Activated T-cell treated with anti-CD3 and anti-CD28 coated beads, Interleukin-2, amount 50 U/mL, for 24 hours (primary cell): Measurements from ENCODE around the gene CNNM2.
"Not testable (repeated sequence)": the region's sequence is repeated elsewhere in the genome, so short reads cannot be mapped to it uniquely, and the experiment has no call there.

ENCODE experiments used
- DNase-seq: peaks from one replicate; pipeline ENCODE4 v3.0.0-alpha.2; 2020
- H3K27ac Mint-ChIP-seq: 2 replicates; pipeline ENCODE4 v1.8.0; 2020; ENCODE audit warnings: mild to moderate bottlenecking, mixed read lengths
- H3K27me3 Mint-ChIP-seq: 2 replicates; pipeline ENCODE4 v1.8.0; 2020; ENCODE audit warnings: mixed read lengths
- H3K36me3 Mint-ChIP-seq: 2 replicates; pipeline ENCODE4 v1.8.0; 2020; ENCODE audit warnings: low read depth, mixed read lengths
- H3K4me1 Mint-ChIP-seq: 2 replicates; pipeline ENCODE4 v1.8.0; 2020; ENCODE audit warnings: low read depth, mixed read lengths
- H3K4me3 Mint-ChIP-seq: 2 replicates; pipeline ENCODE4 v1.8.0; 2020; ENCODE audit warnings: mild to moderate bottlenecking, moderate library complexity, mixed read lengths
- H3K9me3 Mint-ChIP-seq: 2 replicates; pipeline ENCODE4 v1.8.0; 2020; ENCODE audit warnings: mixed read lengths

CNNM2 gene

GRCh38 chr10:102916173-102916572 is 1.9 kb upstream of the CNNM2 start:
- no peak overlapping the region for H3K27ac Mint-ChIP-seq
- no peaks in the 10 kb centered on the region for H3K9me3 Mint-ChIP-seq
- no peak for DNase-seq
- H3K4me1 Mint-ChIP-seq: peaks cover 35% of the 10 kb centered on the region
- H3K36me3 Mint-ChIP-seq: peaks cover 12% of the 10 kb centered on the region
- peak overlapping the region; percentile 92 for H3K4me3 Mint-ChIP-seq
- peaks cover 13% of the 10 kb centered on the region for H3K27me3 Mint-ChIP-seq

GRCh38 chr10:102917314-102917961 is 656 bp upstream of the CNNM2 start:
- Mint-ChIP-seq H3K9me3 (no peaks in the 10 kb centered on the region), H3K27me3 (peaks cover 9% of the 10 kb centered on the region), H3K27ac (peak overlapping the region; percentile 98), H3K36me3 (peaks cover 12% of the 10 kb centered on the region), H3K4me1 (peaks cover 48% of the 10 kb centered on the region), H3K4me3 (peak overlapping the region; percentile 92)
- peak; percentile 89 for DNase-seq

- peaks cover 12% of the 10 kb centered on the region for H3K36me3 Mint-ChIP-seq
- DNase-seq: peak; percentile 69
- H3K4me1 Mint-ChIP-seq: peaks cover 60% of the 10 kb centered on the region
- H3K27ac Mint-ChIP-seq: peak overlapping the region; percentile 98
- no peaks in the 10 kb centered on the region for H3K9me3 Mint-ChIP-seq
- peak overlapping the region; percentile 92 for H3K4me3 Mint-ChIP-seq
- H3K27me3 Mint-ChIP-seq: peaks cover 9% of the 10 kb centered on the region
Measured at GRCh38 chr10:102918817-102919245, 737 bp downstream of the CNNM2 start.

GRCh38 chr10:102919246-102919959 is 1.3 kb downstream of the CNNM2 start:
- Mint-ChIP-seq H3K4me3 (peak overlapping the region; percentile 92), H3K36me3 (peaks cover 12% of the 10 kb centered on the region), H3K4me1 (peaks cover 64% of the 10 kb centered on the region), H3K27ac (peak overlapping the region; percentile 48), H3K27me3 (peaks cover 9% of the 10 kb centered on the region), H3K9me3 (no peaks in the 10 kb centered on the region)
- DNase-seq: no peak

GRCh38 chr10:102919992-102920739 is 2.1 kb downstream of the CNNM2 start:
- H3K4me3 Mint-ChIP-seq: peak overlapping the region; percentile 92
- peaks cover 61% of the 10 kb centered on the region for H3K4me1 Mint-ChIP-seq
- peaks cover 6% of the 10 kb centered on the region for H3K27me3 Mint-ChIP-seq
- H3K36me3 Mint-ChIP-seq: peaks cover 12% of the 10 kb centered on the region
- H3K9me3 Mint-ChIP-seq: no peaks in the 10 kb centered on the region
- no peak for DNase-seq
- H3K27ac Mint-ChIP-seq: peak overlapping the region; percentile 48

- peaks cover 61% of the 10 kb centered on the region for H3K4me1 Mint-ChIP-seq
- no peak for DNase-seq
- H3K27ac Mint-ChIP-seq: no peak overlapping the region
- peaks cover 11% of the 10 kb centered on the region for H3K36me3 Mint-ChIP-seq
- no peaks in the 10 kb centered on the region for H3K9me3 Mint-ChIP-seq
- no peak overlapping the region for H3K4me3 Mint-ChIP-seq
- no peaks in the 10 kb centered on the region for H3K27me3 Mint-ChIP-seq
Measured at GRCh38 chr10:102923601-102924000, 5.5 kb downstream of the CNNM2 start.

GRCh38 chr10:102926842-102927241 is 8.7 kb downstream of the CNNM2 start:
- H3K4me1 Mint-ChIP-seq: peaks cover 35% of the 10 kb centered on the region
- no peaks in the 10 kb centered on the region for H3K9me3 Mint-ChIP-seq
- H3K27me3 Mint-ChIP-seq: no peaks in the 10 kb centered on the region
- DNase-seq: no peak
- H3K27ac Mint-ChIP-seq: no peak overlapping the region
- no peak overlapping the region for H3K4me3 Mint-ChIP-seq
- H3K36me3 Mint-ChIP-seq: peaks cover 5% of the 10 kb centered on the region

GRCh38 chr10:102927311-102928010 is 9.4 kb downstream of the CNNM2 start:
- H3K27me3 Mint-ChIP-seq: no peaks in the 10 kb centered on the region
- H3K4me3 Mint-ChIP-seq: no peak overlapping the region
- H3K36me3 Mint-ChIP-seq: peaks cover 7% of the 10 kb centered on the region
- DNase-seq: no peak
- H3K9me3 Mint-ChIP-seq: no peaks in the 10 kb centered on the region
- H3K27ac Mint-ChIP-seq: no peak overlapping the region
- H3K4me1 Mint-ChIP-seq: peaks cover 30% of the 10 kb centered on the region

- not testable (repeated sequence) for H3K27ac Mint-ChIP-seq, H3K27me3 Mint-ChIP-seq, H3K9me3 Mint-ChIP-seq, H3K4me3 Mint-ChIP-seq, H3K36me3 Mint-ChIP-seq, DNase-seq
- H3K4me1 Mint-ChIP-seq: peaks cover 25% of the 10 kb centered on the region
Measured at GRCh38 chr10:102928442-102928841, 10.3 kb downstream of the CNNM2 start.

- no peak overlapping the region for H3K27ac Mint-ChIP-seq
- peaks cover 18% of the 10 kb centered on the region for H3K4me1 Mint-ChIP-seq
- no peaks in the 10 kb centered on the region for H3K9me3 Mint-ChIP-seq
- no peak overlapping the region for H3K4me3 Mint-ChIP-seq
- no peak for DNase-seq
- peaks cover 9% of the 10 kb centered on the region for H3K36me3 Mint-ChIP-seq
- no peaks in the 10 kb centered on the region for H3K27me3 Mint-ChIP-seq
Measured at GRCh38 chr10:102930720-102931119, 12.6 kb downstream of the CNNM2 start.

GRCh38 chr10:102931643-102932042 is 13.5 kb downstream of the CNNM2 start:
- H3K27ac Mint-ChIP-seq: no peak overlapping the region
- no peaks in the 10 kb centered on the region for H3K9me3 Mint-ChIP-seq
- no peaks in the 10 kb centered on the region for H3K27me3 Mint-ChIP-seq
- H3K36me3 Mint-ChIP-seq: peaks cover 9% of the 10 kb centered on the region
- peaks cover 28% of the 10 kb centered on the region for H3K4me1 Mint-ChIP-seq
- H3K4me3 Mint-ChIP-seq: no peak overlapping the region
- no peak for DNase-seq

GRCh38 chr10:102935505-102935904 is 17.4 kb downstream of the CNNM2 start:
- Mint-ChIP-seq H3K27ac (peak overlapping the region; percentile 89), H3K4me1 (peaks cover 25% of the 10 kb centered on the region), H3K4me3 (no peak overlapping the region), H3K27me3 (no peaks in the 10 kb centered on the region), H3K36me3 (peaks cover 5% of the 10 kb centered on the region), H3K9me3 (no peaks in the 10 kb centered on the region)
- DNase-seq: no peak

GRCh38 chr10:102935939-102936605 is 18.0 kb downstream of the CNNM2 start:
- DNase-seq: no peak
- no peaks in the 10 kb centered on the region for H3K27me3 Mint-ChIP-seq

GRCh38 chr10:102941401-102941800 is 23.3 kb downstream of the CNNM2 start:
- DNase-seq: no peak
- Mint-ChIP-seq H3K4me3 (no peak overlapping the region), H3K36me3 (no peaks in the 10 kb centered on the region), H3K27ac (no peak overlapping the region), H3K27me3 (no peaks in the 10 kb centered on the region), H3K9me3 (no peaks in the 10 kb centered on the region), H3K4me1 (peaks cover 8% of the 10 kb centered on the region)

More at GRCh38 chr10:102935939-102936605, 18.0 kb downstream of the CNNM2 start:
- peak overlapping the region; percentile 89 for H3K27ac Mint-ChIP-seq
- H3K4me3 Mint-ChIP-seq: peak overlapping the region; percentile 41
- peaks cover 25% of the 10 kb centered on the region for H3K4me1 Mint-ChIP-seq
- no peaks in the 10 kb centered on the region for H3K9me3 Mint-ChIP-seq
- peaks cover 5% of the 10 kb centered on the region for H3K36me3 Mint-ChIP-seq
